ENCODE results near the gene ASB6. TPM values are rescaled to one million over a fixed set of nuclear protein-coding genes. Genes with fewer than 3 reads are reported as not detected.

Gene ASB6
- total and polyA plus RNA-seq, 2 of the 13 experiments (the other 11 are each of a cell fraction or from before 2014, with no cell fraction given): 8.2 to 8.4 TPM

GRCh38 chr9:129641750-129642585, at the start of gene ASB6 (continued):
- TF ChIP-seq ZNF614 (CRISPR knock-in tag; IDR thresholded peaks at IDR 0.05; ENCODE audit: borderline replicate concordance) (peak; percentile 56; the same call in 1 of the 2 replicates), PCBP2 (optimal IDR thresholded peaks at IDR 0.05; ENCODE audit: low read depth, low read length, poor library complexity, severe bottlenecking) (no peak), MEIS2 (CRISPR knock-in tag; IDR thresholded peaks at IDR 0.05) (peak; percentile 72; the same call in 1 of the 2 replicates), MAZ (IDR thresholded peaks at IDR 0.05; ENCODE audit: borderline replicate concordance, low read depth, low read length) (peak; percentile 71), MAZ (CRISPR knock-in tag; IDR thresholded peaks at IDR 0.05; ENCODE audit: low read depth) (peak; percentile 96), REL (CRISPR knock-in tag; conservative IDR thresholded peaks at IDR 0.05) (peak; percentile 75), SRY (CRISPR knock-in tag; IDR thresholded peaks at IDR 0.05) (peak; percentile 83), KDM4B (CRISPR knock-in tag; IDR thresholded peaks at IDR 0.05) (peak; percentile 72; the same call in 1 of the 2 replicates), ZNF570 (CRISPR knock-in tag; IDR thresholded peaks at IDR 0.05; ENCODE audit: borderline replicate concordance) (no peak), POLR2G (IDR thresholded peaks at IDR 0.05; ENCODE audit: low read depth, low read length) (peak; percentile 84), POLR2A (IDR thresholded peaks at IDR 0.05; ENCODE audit: insufficient read depth in 1 of 2, low read depth in 2 of 2, low read length in 2 of 2) (peak in 1 of 2 experiments; percentile 32; a peak in 1 of 4 replicates), FOSL1 (CRISPR knock-in tag; IDR thresholded peaks at IDR 0.05; ENCODE audit: borderline replicate concordance) (no peak), HES4 (CRISPR knock-in tag; IDR thresholded peaks at IDR 0.05; ENCODE audit: borderline replicate concordance) (0 out of 2 replicates have a peak, but pooled peaks have one; percentile 76), YEATS2 (CRISPR knock-in tag; IDR thresholded peaks at IDR 0.05; ENCODE audit: borderline replicate concordance) (peak; percentile 97), MIER2 (CRISPR knock-in tag; IDR thresholded peaks at IDR 0.05) (peak; percentile 69; the same call in 1 of the 2 replicates), SMARCE1 (IDR thresholded peaks at IDR 0.05; ENCODE audit: borderline replicate concordance) (no peak), TFDP2 (CRISPR knock-in tag; IDR thresholded peaks at IDR 0.05) (peak; percentile 82), ARNTL (CRISPR knock-in tag; IDR thresholded peaks at IDR 0.05) (peak; percentile 61), STAG1 (CRISPR knock-in tag; IDR thresholded peaks at IDR 0.05) (peak; percentile 91), CEBPG (CRISPR knock-in tag; IDR thresholded peaks at IDR 0.05) (peak; percentile 19; the same call in 1 of the 2 replicates), ATF7 (IDR thresholded peaks at IDR 0.05) (no peak), ATF7 (CRISPR knock-in tag; IDR thresholded peaks at IDR 0.05) (peak; percentile 85; the same call in 1 of the 2 replicates)
- TF ChIP-seq, protein P1, sequence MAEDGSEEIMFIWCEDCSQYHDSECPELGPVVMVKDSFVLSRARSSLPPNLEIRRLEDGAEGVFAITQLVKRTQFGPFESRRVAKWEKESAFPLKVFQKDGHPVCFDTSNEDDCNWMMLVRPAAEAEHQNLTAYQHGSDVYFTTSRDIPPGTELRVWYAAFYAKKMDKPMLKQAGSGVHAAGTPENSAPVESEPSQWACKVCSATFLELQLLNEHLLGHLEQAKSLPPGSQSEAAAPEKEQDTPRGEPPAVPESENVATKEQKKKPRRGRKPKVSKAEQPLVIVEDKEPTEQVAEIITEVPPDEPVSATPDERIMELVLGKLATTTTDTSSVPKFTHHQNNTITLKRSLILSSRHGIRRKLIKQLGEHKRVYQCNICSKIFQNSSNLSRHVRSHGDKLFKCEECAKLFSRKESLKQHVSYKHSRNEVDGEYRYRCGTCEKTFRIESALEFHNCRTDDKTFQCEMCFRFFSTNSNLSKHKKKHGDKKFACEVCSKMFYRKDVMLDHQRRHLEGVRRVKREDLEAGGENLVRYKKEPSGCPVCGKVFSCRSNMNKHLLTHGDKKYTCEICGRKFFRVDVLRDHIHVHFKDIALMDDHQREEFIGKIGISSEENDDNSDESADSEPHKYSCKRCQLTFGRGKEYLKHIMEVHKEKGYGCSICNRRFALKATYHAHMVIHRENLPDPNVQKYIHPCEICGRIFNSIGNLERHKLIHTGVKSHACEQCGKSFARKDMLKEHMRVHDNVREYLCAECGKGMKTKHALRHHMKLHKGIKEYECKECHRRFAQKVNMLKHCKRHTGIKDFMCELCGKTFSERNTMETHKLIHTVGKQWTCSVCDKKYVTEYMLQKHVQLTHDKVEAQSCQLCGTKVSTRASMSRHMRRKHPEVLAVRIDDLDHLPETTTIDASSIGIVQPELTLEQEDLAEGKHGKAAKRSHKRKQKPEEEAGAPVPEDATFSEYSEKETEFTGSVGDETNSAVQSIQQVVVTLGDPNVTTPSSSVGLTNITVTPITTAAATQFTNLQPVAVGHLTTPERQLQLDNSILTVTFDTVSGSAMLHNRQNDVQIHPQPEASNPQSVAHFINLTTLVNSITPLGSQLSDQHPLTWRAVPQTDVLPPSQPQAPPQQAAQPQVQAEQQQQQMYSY (CRISPR knock-in tag; IDR thresholded peaks at IDR 0.05): 0 out of 2 replicates have a peak, but pooled peaks have one; percentile 58
- TF ChIP-seq, protein P2, sequence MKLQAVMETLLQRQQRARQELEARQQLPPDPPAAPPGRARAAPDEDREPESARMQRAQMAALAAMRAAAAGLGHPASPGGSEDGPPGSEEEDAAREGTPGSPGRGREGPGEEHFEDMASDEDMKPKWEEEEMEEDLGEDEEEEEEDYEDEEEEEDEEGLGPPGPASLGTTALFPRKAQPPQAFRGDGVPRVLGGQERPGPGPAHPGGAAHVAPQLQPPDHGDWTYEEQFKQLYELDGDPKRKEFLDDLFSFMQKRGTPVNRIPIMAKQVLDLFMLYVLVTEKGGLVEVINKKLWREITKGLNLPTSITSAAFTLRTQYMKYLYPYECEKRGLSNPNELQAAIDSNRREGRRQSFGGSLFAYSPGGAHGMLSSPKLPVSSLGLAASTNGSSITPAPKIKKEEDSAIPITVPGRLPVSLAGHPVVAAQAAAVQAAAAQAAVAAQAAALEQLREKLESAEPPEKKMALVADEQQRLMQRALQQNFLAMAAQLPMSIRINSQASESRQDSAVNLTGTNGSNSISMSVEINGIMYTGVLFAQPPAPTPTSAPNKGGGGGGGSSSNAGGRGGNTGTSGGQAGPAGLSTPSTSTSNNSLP (IDR thresholded peaks at IDR 0.05; ENCODE audit: low read depth, low read length): peak; percentile 8; the same call in 1 of the 2 replicates
